ENCODE measurements around the gene CYP2C9.
"Not testable (repeated sequence)": the region's sequence is repeated elsewhere in the genome, so short reads cannot be mapped to it uniquely, and the experiment has no call there.

CYP2C9 gene

GRCh38 chr10:94938383-94938782 lies at the start of gene CYP2C9:
Gene CYP2C9, plus strand, starts transcription at chr10:94938658. Its CDS starts 25 bp downstream, at chr10:94938683.
- DNase-seq (ENCODE audit: low spot score), result no peak

GRCh38 chr10:94889123-94889522 lies 49.3 kb upstream of the CYP2C9 start:
- DNase-seq (ENCODE audit: low spot score), result no peak

GRCh38 chr10:94890264-94891022 lies 48.0 kb upstream of the CYP2C9 start:
- no peak for DNase-seq (ENCODE audit: low spot score)

GRCh38 chr10:94898414-94898813 lies 40.0 kb upstream of the CYP2C9 start:
- not testable (repeated sequence) for DNase-seq (ENCODE audit: low spot score)

- DNase-seq (ENCODE audit: low spot score), result no peak
These were observed 36.4 kb upstream of the CYP2C9 start for GRCh38 chr10:94902080-94902479.

- DNase-seq (ENCODE audit: low spot score), result no peak
These were observed 35.9 kb upstream of the CYP2C9 start for GRCh38 chr10:94902570-94902969.

- DNase-seq (ENCODE audit: low spot score), result not testable (repeated sequence)
These were observed 33.8 kb upstream of the CYP2C9 start for GRCh38 chr10:94904506-94905148.

GRCh38 chr10:94916423-94916822 lies 22.0 kb upstream of the CYP2C9 start:
- DNase-seq (ENCODE audit: low spot score), result no peak

- no peak for DNase-seq (ENCODE audit: low spot score)
These were observed 1.7 kb upstream of the CYP2C9 start for GRCh38 chr10:94936721-94937120.

- DNase-seq (ENCODE audit: low spot score), result not testable (repeated sequence)
These were observed 5.1 kb downstream of the CYP2C9 start for GRCh38 chr10:94943432-94944103.

- DNase-seq (ENCODE audit: low spot score), result not testable (repeated sequence)
These were observed 7.7 kb downstream of the CYP2C9 start for GRCh38 chr10:94946181-94946580.

- peak; percentile 16 for DNase-seq (ENCODE audit: low spot score)
These were observed 25.4 kb downstream of the CYP2C9 start for GRCh38 chr10:94963901-94964300.

- DNase-seq (ENCODE audit: low spot score), result no peak
These were observed 45.1 kb downstream of the CYP2C9 start for GRCh38 chr10:94983555-94983954.

GRCh38 chr10:94989192-94989591 lies 50.7 kb downstream of the CYP2C9 start:
- no peak for DNase-seq (ENCODE audit: low spot score)

- DNase-seq (ENCODE audit: low spot score), result no peak
These were observed 52.9 kb downstream of the CYP2C9 start for GRCh38 chr10:94991243-94991888.

GRCh38 chr10:94992811-94993210 lies 54.4 kb downstream of the CYP2C9 start:
- no peak for DNase-seq (ENCODE audit: low spot score)

GRCh38 chr10:94997741-94998174 lies 59.3 kb downstream of the CYP2C9 start:
- no peak for DNase-seq (ENCODE audit: low spot score)

- no peak for DNase-seq (ENCODE audit: low spot score)
These were observed 88.0 kb downstream of the CYP2C9 start for GRCh38 chr10:95026461-95026860.

GRCh38 chr10:95031656-95032055 lies 93.2 kb downstream of the CYP2C9 start:
- no peak for DNase-seq (ENCODE audit: low spot score)

- no peak for DNase-seq (ENCODE audit: low spot score)
These were observed 95.9 kb downstream of the CYP2C9 start for GRCh38 chr10:95034401-95034800.

- no peak for DNase-seq (ENCODE audit: low spot score)
These were observed 97.2 kb downstream of the CYP2C9 start for GRCh38 chr10:95035332-95036295.

Measured in AG20443 (cell line).